Measurements from ENCODE around the gene MMP28.

- TF ChIP-seq CTCF (IDR thresholded peaks at IDR 0.05) (no peak), EZH2 (IDR thresholded peaks at IDR 0.05; ENCODE audit: borderline replicate concordance, insufficient read depth, low read depth, low read length, poor library complexity, severe bottlenecking) (no peak)
Observed at GRCh38 chr17:35842239-35842638, 46.8 kb upstream of the MMP28 start.
